HTR-8/SVneo (cell line): ENCODE results near the gene FAP.

Experiments
- DNase-seq: peaks from one replicate; pipeline ENCODE4 v3.0.0; 2011; ENCODE audit warnings: low spot score, mixed read lengths; ENCODE audit not compliant: insufficient read length
- FAIRE-seq: peaks from 2 replicates; lab custom pipeline; 2011; peaks lifted over from hg19 to GRCh38; lab: Jason Lieb, UNC

The FAP gene

DNA sequence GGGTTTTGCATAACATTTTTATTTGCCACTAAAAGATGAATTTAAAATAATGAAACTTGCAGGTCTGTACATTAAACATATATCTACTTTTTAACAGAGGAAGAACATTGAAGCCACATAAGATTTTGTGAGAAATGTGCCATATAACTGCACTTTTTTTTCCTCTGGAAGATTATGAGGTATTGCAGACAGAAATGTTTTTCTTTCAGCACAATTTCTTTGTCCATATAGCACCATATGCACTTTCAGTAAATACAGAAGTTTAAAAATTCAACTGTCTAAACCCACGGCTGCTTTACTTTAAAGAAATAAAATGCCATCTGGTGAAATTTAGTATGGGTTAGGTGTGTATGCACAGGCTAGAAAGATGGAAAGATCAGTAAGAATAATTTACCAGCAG, 470 bp upstream of the FAP start:
- no peak for FAIRE-seq
- no peak for DNase-seq

GRCh38 chr2:162242586-162243280, 512 bp downstream of the FAP start:
- FAIRE-seq (no peak), DNase-seq (no peak)

- DNase-seq (no peak), FAIRE-seq (no peak)
Measured at GRCh38 chr2:162241571-162241970, 1.7 kb downstream of the FAP start.

GRCh38 chr2:162234620-162235462, 8.4 kb downstream of the FAP start:
- no peak for FAIRE-seq
- no peak for DNase-seq

DNA sequence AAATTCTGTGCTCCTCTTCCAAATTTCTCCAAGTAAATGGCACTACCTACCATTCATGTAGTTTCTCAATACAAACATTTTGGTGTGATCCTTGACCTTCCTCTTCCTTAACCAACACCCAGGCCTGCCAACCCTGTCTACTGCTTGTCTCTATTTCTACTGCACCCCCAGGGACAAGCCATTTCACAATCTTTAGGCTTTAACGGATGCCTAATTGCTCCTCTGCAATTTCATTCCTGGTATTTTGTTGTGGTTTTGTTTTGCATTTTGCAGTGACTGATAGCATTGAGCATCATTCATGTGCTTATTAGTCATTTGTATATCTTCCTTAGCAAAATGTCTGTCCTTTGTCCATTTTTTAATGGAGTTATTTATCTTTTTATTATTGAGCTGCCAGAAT, 10.0 kb downstream of the FAP start:
- DNase-seq (no peak), FAIRE-seq (no peak)

- DNase-seq (no peak), FAIRE-seq (no peak)
Measured at GRCh38 chr2:162232671-162233070, 10.6 kb downstream of the FAP start.

- DNase-seq (no peak), FAIRE-seq (no peak)
Measured at GRCh38 chr2:162232027-162232426, 11.2 kb downstream of the FAP start.

DNA sequence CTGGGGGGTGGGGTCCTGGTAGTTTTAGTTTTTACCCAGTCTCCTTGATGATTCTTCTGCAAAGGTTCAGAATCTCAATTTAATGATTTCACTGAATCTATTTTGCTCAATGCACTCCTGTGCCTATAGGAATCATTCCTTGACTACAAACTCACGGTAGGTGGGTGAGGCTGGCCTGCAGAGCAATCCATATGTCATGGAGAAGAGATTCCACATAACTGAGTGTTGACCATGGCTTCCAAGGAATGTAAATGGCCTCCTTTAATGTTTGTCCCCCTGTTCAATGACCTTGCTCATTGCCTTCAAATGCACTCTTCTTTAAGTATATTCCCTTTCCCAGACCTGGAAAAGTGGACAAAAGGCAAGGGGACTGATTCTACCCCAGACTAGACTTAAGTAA, 12.5 kb downstream of the FAP start:
- DNase-seq (no peak), FAIRE-seq (no peak)

DNA sequence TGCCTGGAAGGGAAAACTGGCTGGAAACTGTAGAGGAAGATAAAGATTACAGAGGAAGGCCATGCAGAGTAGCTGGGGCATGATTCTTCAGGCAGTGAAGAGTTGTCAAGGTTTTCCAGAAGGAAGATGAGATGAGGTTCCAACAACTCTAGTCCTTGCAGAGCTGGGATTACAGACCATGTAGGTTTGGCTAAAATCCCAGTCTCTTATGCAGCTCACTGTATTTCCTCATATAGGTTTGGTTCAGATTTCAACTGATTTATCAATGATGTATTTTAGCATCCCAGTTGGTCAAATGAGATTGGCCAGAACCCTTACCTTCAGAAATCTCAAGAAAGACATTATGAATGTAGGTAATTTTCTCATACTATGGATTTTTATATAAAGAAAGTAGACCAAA, 16.4 kb downstream of the FAP start:
- no peak for DNase-seq
- FAIRE-seq, result no peak

- peak; percentile 60 for DNase-seq
- FAIRE-seq, result no peak
Measured at GRCh38 chr2:162221064-162221463, 22.2 kb downstream of the FAP start.

- FAIRE-seq (no peak), DNase-seq (no peak)
Measured at GRCh38 chr2:162220368-162220767, 22.9 kb downstream of the FAP start.

DNA sequence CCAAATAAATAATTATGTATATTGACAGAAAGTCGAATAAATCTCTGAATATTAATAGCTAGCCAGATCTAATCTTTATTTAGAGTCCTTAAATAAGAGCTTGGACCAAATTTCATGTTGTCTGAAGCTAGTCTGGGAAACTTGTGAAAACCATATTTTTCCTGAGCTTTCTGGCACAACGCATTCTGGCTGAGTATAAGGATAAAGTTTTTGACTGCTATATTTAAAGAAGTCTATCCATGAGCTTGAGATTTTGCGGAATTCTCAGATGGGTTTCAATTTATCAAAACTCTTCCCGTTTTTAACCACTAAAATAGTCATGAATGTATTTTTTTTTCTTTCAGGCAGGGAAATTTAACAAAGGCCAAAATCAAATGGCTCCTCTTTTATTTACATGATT, 23.8 kb downstream of the FAP start:
- FAIRE-seq (no peak), DNase-seq (no peak)

- DNase-seq (no peak), FAIRE-seq (no peak)
Measured at GRCh38 chr2:162217598-162217997, 25.6 kb downstream of the FAP start.

DNA sequence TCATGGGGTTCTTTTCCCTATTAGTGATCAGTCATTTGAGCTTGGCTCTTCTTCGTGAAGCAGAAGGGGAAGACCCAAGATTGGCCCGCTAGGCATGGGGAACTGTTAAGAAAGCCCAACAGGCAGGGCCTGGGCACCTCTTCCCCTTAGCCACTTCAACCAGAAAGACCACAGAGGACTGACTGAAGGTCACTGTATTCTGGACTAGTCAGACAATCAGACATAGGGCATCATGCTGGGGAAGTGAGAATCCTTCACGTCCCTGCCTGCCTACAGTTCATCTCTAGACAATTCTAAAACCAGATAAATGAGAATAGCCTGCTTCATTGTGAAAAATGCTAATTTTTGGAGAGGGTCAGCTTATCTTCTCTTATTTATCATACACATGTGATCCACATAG, 28.1 kb downstream of the FAP start:
- DNase-seq (no peak), FAIRE-seq (no peak)

- no peak for DNase-seq
- FAIRE-seq, result no peak
Measured at GRCh38 chr2:162212366-162212765, 30.9 kb downstream of the FAP start.

GRCh38 chr2:162211732-162212131, 31.5 kb downstream of the FAP start:
- DNase-seq (no peak), FAIRE-seq (no peak)

DNA sequence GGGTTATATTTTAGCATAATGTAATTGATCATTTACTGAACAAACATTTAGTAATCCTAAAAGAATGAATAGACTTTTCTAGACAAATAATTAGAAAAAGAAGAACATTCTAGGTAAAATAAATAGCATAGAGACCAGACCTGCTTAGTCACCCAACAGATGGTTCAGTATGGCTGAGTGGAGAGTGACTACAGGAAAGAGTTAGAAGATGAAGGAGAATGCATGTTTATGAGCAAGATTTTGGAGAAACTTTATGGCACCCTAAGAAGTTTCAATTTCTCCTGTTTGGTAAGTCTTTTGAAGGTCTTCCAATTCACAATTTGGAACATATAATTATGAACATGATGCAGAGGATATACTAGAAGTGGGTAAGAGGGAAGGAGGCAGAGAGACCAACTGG, 32.9 kb downstream of the FAP start:
- FAIRE-seq (no peak), DNase-seq (no peak)

- DNase-seq (no peak), FAIRE-seq (no peak)
Measured at GRCh38 chr2:162202203-162202602, 41.0 kb downstream of the FAP start.

GRCh38 chr2:162200636-162201035, 42.6 kb downstream of the FAP start:
- FAIRE-seq, result no peak
- no peak for DNase-seq

- DNase-seq (no peak), FAIRE-seq (no peak)
Measured at GRCh38 chr2:162199913-162200312, 43.3 kb downstream of the FAP start.

DNA sequence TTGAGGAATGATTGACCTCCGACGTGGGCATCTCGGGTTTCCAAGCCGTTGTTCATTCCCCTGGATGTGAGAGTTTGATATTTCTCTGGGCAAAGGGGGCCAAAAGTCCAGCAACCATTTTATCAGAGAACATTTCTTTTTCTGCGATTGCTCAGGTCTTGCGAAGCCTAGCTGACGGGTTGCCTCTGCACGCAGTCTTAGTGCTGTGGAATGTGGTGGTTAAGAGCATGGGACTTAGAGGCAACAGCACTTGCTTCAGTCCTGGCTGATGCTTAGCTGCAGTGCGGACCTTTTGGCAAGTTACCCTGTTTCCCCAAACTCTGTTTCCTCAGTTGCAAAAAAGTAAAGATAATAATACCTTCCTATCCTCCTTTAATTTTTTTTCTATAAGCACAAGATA, 45.0 kb downstream of the FAP start:
- FAIRE-seq (no peak), DNase-seq (no peak)
